Activated CD8-positive, alpha-beta memory T cell treated with anti-CD3 and anti-CD28 coated beads for 48 hours (primary cell): ENCODE measurements around the gene GATA1.

Experiments
- DNase-seq, 3 experiments: peaks; one replicate each; pipeline ENCODE4 v3.0.0-alpha.2; 2020; ENCODE audit warnings: low read depth in 2 of 3, low spot score in 2 of 3

The GATA1 gene

GRCh38 chrX:48785186-48785539 is 1.2 kb upstream of the GATA1 start:
- no peak for DNase-seq

GRCh38 chrX:48785540-48786214 is 713 bp upstream of the GATA1 start:
- no peak for DNase-seq

GRCh38 chrX:48786825-48787504 is 575 bp downstream of the GATA1 start:
- DNase-seq: no peak

- DNase-seq: no peak
Observed at GRCh38 chrX:48787505-48788443, 1.4 kb downstream of the GATA1 start.

GRCh38 chrX:48789366-48790220 is 3.2 kb downstream of the GATA1 start:
- no peak for DNase-seq

- DNase-seq: no peak
Observed at GRCh38 chrX:48790477-48790876, 4.1 kb downstream of the GATA1 start.

GRCh38 chrX:48791063-48791820 is 4.9 kb downstream of the GATA1 start:
- DNase-seq: no peak

- no peak for DNase-seq
Observed at GRCh38 chrX:48792219-48792618, 5.8 kb downstream of the GATA1 start.

GRCh38 chrX:48793935-48794334 is 7.5 kb downstream of the GATA1 start:
- no peak for DNase-seq

- no peak for DNase-seq
Observed at GRCh38 chrX:48794340-48794910, 8.0 kb downstream of the GATA1 start.

GRCh38 chrX:48794911-48795515 is 8.6 kb downstream of the GATA1 start:
- no peak for DNase-seq

GRCh38 chrX:48798318-48798717 is 11.9 kb downstream of the GATA1 start:
- DNase-seq: no peak

GRCh38 chrX:48800574-48801279 is 14.3 kb downstream of the GATA1 start:
- no peak for DNase-seq

- DNase-seq: peak; percentile 58 to 89 (median 68)
Observed at GRCh38 chrX:48801280-48802088, 15.1 kb downstream of the GATA1 start, which contains the start of gene HDAC6. Gene HDAC6 (plus strand): TSS chrX:48802067. CDS start chrX:48802693, 626 bp downstream.

GRCh38 chrX:48802089-48802904 is 15.9 kb downstream of the GATA1 start:
- DNase-seq: peak in 2 of 3 experiments; percentile 54 to 57

GRCh38 chrX:48802905-48803200 is 16.5 kb downstream of the GATA1 start:
- no peak for DNase-seq

- no peak for DNase-seq
Observed at GRCh38 chrX:48806081-48806480, 19.7 kb downstream of the GATA1 start.
